Measurements from ENCODE around the gene ZNF862.
A peak's percentile ranks its signal among the peaks of the same experiment; 100 is the strongest.

The ZNF862 gene

DNA sequence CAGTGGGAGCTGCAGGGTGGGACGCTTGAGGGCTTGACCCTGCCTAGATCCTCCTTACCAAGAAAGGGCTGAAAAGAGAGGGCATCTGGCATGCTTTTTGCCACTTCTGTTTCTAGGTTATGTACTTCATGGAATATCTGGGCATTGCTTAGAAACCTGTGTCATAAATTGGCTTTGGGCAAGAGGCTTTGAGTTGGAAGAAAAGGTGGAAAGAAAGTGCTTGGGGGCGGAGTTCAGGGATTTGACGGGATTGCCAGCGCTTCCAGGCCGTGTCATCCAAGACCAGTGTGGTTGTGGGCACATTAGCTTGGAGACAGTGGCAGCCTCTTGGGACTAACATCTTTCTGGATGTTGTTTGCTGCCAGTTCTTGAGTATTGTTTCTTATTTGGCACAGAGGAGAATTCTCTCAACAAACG lies 825 bp downstream of the ZNF862 start:
- DNase-seq, result peak in 1 of 10 donors; percentile 22
- intact Hi-C loops (cut with DNase I), result loop anchor here (1.0 kb wide), 1 partner anchor 34 kb away; the partner anchor contains the start of gene ATP6V0E2

GRCh38 chr7:149839933-149840332 lies 1.8 kb downstream of the ZNF862 start:
- no peak for DNase-seq
- intact Hi-C loops (cut with DNase I), result no loop called here

DNA sequence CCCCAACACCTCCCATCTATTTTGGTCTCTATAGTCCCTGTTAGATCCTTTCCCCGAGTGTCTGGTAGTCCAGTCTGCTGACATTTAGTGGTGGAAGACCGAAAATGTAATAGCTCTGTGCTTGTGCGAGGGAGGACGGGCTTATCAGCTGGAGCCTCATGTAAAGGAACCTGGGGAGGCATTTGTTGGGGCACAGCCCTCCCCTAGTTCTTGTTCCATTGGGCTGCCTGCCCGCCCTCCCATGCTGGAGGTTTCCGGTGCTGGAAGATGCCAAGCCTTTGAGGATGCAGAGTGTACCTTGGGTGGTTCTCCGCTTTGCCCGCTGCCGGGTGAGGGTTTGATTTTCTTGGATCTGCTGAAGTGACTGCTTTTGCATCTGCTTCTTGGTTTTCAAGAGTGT lies 5.4 kb downstream of the ZNF862 start:
- DNase-seq, result peak in 1 of 10 donors; percentile 80
- intact Hi-C loops (cut with DNase I), result no loop called here

DNA sequence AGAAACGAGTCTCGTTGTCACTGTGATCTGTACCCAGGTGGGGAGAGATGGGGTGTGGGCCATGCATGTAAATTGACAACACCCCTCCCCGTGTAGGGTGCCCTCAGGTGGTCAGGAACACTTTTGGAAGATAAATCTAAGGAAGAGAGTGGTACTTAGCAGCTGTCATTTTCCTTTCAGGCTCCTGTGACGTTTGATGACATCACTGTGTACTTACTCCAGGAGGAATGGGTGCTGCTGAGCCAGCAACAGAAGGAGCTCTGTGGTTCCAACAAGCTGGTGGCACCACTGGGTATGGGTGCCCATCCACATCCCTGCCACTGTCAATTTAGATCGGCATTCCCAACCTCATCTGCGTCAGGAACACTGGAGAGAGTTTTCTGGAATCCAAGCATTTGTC lies 6.3 kb downstream of the ZNF862 start:
- intact Hi-C loops (cut with DNase I), result no loop called here
- peak in 1 of 10 donors; percentile 18 for DNase-seq

DNA sequence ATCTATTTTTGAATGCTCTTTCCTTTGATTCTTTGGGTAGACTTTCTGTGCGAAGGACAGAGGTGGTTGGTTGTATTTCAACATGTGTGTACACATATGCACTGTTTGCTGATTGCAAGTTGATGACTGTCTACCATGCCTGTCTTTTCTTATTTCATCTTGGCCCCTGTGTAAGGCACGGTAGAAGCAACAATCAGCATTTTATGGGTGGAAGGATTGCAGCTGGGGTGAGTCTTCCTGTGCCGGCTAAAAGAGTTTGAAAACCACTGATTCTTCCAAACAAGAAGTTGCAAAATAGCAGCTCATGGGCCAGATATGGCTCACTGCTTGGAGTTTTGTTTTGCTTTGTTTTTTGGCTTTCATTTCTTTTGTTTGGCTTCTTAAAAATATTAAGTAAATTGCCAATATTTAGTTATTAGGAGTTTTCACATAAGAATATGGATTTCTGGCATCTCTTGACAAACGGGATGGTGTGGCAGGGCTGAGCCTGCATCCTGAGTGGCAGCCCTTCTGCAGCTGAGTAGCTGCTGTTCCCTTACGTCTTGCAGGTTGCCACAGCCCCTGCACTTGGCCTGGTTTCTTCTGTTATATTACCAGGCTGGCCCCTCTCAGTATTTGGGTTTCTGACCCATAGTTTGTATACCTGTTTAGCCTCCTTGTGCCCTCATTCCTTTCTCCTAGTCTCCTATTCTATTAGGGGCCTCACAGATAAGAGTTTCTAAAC lies 7.2 kb downstream of the ZNF862 start:
- intact Hi-C loops (cut with DNase I), result no loop called here
- peak in 1 of 10 donors; percentile 11 for DNase-seq

GRCh38 chr7:149846021-149846420 lies 7.8 kb downstream of the ZNF862 start:
- DNase-seq, result peak in 1 of 10 donors; percentile 48
- intact Hi-C loops (cut with DNase I), result no loop called here

DNA sequence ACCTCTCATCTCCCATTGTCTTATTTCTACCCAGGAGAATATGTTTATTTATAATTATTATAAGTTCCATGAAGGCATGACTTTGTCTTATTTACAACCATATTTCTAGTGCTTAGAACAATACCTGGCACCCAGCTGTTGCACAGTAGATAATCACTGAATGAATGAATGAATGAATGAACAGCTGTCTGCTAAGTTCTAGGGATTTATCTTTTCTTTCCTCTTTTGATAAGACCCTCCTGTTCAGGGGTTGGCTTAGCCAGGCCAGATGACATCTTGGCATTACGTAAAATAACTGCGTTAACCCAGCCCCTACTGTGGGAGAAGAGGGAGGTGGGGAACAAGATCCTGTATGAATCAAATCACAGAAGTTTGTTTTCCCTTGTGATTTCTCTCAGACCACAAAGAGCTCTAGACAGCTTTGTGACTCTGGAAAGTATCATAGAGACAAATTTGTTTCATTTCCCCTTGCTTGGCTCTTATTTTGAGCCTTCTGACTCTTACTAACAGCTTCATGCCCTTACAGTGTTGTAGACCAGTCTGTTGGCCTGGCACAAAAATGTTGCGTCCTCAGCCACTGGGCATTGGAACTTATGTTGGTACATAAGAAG lies 8.4 kb downstream of the ZNF862 start:
- intact Hi-C loops (cut with DNase I), result no loop called here

DNA sequence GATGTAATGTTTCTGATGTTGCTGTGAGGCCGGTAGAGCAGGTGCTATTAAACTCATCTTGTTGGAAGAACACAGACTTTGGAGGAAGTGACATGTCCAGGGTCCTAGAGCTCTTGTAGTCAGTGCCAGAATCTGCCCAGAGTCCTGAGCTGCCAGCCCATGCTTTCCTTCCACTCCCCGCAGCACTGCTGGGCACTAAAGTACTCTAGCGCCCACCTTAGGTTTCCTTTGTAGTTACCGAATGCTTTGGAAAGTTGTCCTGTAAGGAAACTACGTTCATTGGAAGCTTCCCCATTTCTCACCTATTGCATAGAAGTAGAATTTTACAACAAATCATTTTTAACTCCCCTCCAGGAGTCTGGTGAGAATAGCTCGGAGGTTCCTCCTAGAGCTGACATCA lies 11.0 kb downstream of the ZNF862 start:
- peak in 1 of 10 donors; percentile 39 for DNase-seq
- intact Hi-C loops (cut with DNase I), result no loop called here

More for the DNA sequence above, 8.4 kb downstream of the ZNF862 start:
- peak in 1 of 10 donors; percentile 51 for DNase-seq

- intact Hi-C loops (cut with DNase I), result no loop called here
- DNase-seq, result peak in 1 of 10 donors; percentile 71
Observed at GRCh38 chr7:149850007-149850594, 11.9 kb downstream of the ZNF862 start.

- DNase-seq, result peak in 1 of 10 donors; percentile 52
- intact Hi-C loops (cut with DNase I), result no loop called here
Observed at GRCh38 chr7:149850716-149851115, 12.5 kb downstream of the ZNF862 start.

- intact Hi-C loops (cut with DNase I), result no loop called here
- peak in 1 of 10 donors; percentile 36 for DNase-seq
Observed at GRCh38 chr7:149851449-149851848, 13.3 kb downstream of the ZNF862 start.

GRCh38 chr7:149853157-149853556 lies 15.0 kb downstream of the ZNF862 start:
- DNase-seq, result no peak
- intact Hi-C loops (cut with DNase I), result no loop called here

- peak in 6 of 10 donors; percentile 44 to 91 (median 50) for DNase-seq
- intact Hi-C loops (cut with DNase I), result no loop called here
Observed at GRCh38 chr7:149854611-149855360, 16.6 kb downstream of the ZNF862 start.

DNA sequence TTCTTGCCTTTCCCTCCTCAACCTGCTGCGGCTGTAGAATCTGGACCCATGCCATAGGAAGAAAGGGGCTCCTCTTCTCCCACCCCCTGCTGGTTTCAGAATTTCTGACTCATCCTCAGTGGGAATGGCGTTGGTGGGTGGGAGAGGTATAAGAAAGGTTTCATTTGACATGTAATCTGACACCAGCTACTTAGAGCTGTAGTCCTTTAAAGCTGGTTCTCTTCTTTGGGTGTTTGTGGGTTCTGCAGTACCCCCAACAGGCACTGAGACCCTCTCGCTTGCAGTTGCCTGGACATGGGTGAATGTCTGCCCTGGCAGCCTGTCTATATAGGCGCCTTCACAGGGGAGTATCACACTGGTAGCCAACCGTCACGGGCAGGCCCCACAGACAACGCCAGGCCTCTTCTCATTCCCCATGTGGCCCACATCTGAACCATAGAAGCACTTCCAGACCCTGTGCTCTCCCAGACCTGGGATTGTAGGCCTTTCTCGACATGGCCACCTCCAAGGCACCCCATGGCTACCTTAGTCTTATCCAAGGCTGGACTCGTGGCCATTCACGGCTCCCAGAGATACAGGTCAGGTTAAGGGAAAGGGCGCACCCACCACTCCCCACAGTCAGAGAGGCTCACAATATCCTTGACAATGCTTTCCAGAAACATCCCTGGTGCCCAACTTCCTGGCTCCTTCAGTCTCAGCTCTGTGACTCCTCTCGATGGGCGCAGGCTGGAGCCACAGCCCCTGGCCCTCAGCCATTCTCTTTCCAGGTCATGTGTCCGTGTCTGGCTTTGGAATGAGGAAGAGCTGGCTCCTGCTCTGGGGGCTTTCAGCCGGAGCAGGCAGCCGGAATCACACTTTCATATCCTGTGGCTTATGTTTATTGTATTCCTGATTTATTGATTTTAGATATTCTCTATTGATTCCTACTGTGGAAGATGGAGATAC lies 17.5 kb downstream of the ZNF862 start:
- intact Hi-C loops (cut with DNase I), result no loop called here
- peak in 1 of 10 donors; percentile 65 for DNase-seq

GRCh38 chr7:149856583-149856982 lies 18.4 kb downstream of the ZNF862 start:
- intact Hi-C loops (cut with DNase I), result no loop called here
- DNase-seq, result no peak

DNA sequence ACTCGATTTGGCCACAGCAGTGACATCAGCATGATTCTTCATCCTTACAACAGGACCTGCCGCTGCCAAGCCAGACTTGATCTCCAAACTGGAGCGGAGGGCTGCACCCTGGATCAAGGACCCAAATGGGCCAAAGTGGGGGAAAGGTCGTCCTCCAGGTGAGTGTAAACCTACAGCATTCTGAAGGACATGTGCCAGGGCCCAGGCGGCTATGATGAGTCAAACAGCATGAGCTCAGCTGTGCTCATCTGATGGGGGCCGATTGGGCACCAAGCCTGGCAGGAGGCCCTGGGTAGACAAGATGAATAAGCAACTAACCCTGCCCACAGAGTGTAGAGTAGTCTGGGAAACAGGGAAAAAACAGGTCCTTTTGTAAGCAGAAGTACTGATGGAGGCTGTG lies 21.2 kb downstream of the ZNF862 start:
- intact Hi-C loops (cut with DNase I), result no loop called here
- peak in 1 of 10 donors; percentile 41 for DNase-seq

DNA sequence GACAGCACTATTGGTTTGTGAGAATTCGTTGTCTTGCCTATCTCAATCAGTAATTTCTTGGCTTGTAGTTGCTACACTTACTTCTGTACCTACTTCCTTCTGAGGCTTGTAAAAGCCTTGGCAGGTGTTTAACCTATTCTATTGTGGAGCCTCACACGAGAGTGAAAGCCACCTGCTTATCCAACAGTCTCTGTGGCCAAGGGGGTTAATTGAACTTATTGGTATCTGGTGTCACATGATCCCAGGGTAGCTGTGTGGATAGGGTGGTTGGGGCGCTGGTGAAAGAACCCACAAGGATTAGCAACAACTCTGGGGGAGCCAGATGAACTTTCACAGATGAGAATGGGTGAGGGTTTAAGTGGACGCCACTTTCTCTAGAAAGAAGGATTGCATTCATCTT lies 21.7 kb downstream of the ZNF862 start:
- DNase-seq, result no peak
- intact Hi-C loops (cut with DNase I), result no loop called here

DNA sequence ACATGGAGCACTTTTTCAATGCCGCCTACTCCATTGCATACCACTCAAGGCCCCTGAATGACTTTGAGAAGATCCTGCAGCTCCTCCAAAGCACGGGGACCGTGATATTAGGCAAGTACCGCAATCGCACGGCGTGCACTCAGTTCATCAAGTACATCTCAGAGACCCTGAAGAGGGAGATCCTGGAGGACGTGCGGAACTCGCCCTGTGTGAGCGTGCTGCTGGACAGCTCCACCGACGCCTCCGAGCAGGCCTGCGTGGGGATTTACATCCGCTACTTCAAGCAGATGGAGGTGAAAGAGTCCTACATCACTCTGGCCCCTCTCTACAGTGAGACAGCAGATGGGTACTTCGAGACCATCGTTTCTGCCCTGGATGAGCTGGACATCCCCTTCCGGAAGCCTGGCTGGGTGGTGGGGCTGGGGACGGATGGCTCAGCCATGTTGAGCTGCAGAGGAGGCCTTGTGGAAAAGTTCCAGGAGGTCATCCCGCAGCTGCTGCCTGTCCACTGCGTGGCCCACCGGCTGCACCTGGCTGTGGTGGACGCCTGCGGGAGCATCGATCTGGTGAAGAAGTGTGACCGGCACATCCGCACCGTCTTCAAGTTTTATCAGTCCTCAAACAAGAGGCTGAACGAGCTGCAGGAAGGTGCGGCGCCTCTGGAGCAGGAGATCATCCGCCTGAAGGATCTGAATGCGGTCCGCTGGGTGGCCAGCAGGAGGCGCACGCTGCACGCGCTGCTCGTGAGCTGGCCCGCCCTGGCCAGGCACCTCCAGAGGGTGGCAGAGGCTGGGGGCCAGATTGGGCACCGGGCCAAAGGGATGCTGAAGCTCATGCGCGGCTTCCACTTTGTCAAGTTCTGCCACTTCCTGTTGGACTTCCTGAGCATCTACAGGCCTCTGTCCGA lies 22.9 kb downstream of the ZNF862 start:
- DNase-seq, result peak in 2 of 10 donors; percentile 43 to 83
- intact Hi-C loops (cut with DNase I), result no loop called here

DNA sequence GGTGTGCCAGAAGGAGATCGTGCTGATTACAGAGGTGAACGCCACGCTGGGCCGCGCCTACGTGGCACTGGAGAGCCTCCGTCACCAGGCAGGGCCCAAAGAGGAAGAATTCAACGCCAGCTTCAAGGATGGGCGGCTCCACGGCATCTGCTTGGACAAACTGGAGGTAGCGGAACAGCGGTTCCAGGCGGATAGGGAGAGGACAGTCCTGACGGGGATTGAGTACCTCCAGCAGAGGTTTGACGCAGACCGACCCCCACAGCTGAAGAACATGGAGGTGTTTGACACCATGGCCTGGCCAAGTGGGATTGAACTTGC lies 23.5 kb downstream of the ZNF862 start:
- DNase-seq, result no peak
- intact Hi-C loops (cut with DNase I), result no loop called here

All from posterior cingulate gyrus (tissue), 11 donors.